WTC11 (cell line): ENCODE data around the gene RPS6KL1. TPM values are rescaled to one million over a fixed set of nuclear protein-coding genes. Genes with fewer than 3 reads are reported as not detected.

Experiments
- ATAC-seq: fragments of 200-7000 bp; cut with Tn5 transposase; 2 replicates; pipeline ENCODE4 v1.10.0; 2021; ENCODE audit warnings: mild to moderate bottlenecking, moderate library complexity
- CTCF ChIA-PET: fragments of 300-600 bp; sonication (Branson Sonifier 250); formaldehyde crosslinking; loops from one replicate; lab custom pipeline; 2021; ENCODE audit warnings: antibody characterized with exemption; lab: Charles Lee
- POLR2A ChIA-PET: fragments of 350-600 bp; sonication (Branson Sonifier 250); formaldehyde crosslinking; loops from one replicate; lab custom pipeline; 2021; ENCODE audit warnings: antibody characterized with exemption; lab: Charles Lee
- DNase-seq: peaks from one replicate; pipeline ENCODE4 v3.0.0; 2021; ENCODE audit warnings: low spot score
- H3K27ac Mint-ChIP-seq: 2 replicates; pipeline ENCODE4 v1.8.0; 2021; ENCODE audit warnings: mixed read lengths
- H3K27me3 Mint-ChIP-seq: 2 replicates; pipeline ENCODE4 v1.8.0; 2021; ENCODE audit warnings: low read depth, mild to moderate bottlenecking, moderate library complexity, mixed read lengths
- H3K36me3 Mint-ChIP-seq: 2 replicates; pipeline ENCODE4 v1.8.0; 2021; ENCODE audit warnings: mixed read lengths
- H3K4me1 Mint-ChIP-seq: 2 replicates; pipeline ENCODE4 v1.8.0; 2022; ENCODE audit warnings: mixed read lengths
- H3K4me3 Mint-ChIP-seq: 2 replicates; pipeline ENCODE4 v1.8.0; 2021; ENCODE audit warnings: mild to moderate bottlenecking, moderate library complexity, mixed read lengths
- H3K9me3 Mint-ChIP-seq: 2 replicates; pipeline ENCODE4 v1.8.0; 2021; ENCODE audit warnings: mixed read lengths
- FOXJ3 ChIP-seq: sonication (generic); formaldehyde crosslinking; IDR thresholded peaks from 2 replicates; pipeline ENCODE4 v1.9.0; 2021; ENCODE audit warnings: missing genetic modification reagents, mild to moderate bottlenecking, borderline replicate concordance
- FOXP1 ChIP-seq: sonication (generic); formaldehyde crosslinking; IDR thresholded peaks from 2 replicates; pipeline ENCODE4 v1.8.0; 2022; ENCODE audit warnings: missing genetic modification reagents, mild to moderate bottlenecking, moderate library complexity, borderline replicate concordance
- FOXP4 ChIP-seq: sonication (generic); formaldehyde crosslinking; IDR thresholded peaks from 2 replicates; pipeline ENCODE4 v1.8.0; 2022; ENCODE audit warnings: mild to moderate bottlenecking, missing genetic modification reagents
- GABPB1 ChIP-seq: sonication (generic); formaldehyde crosslinking; IDR thresholded peaks from 2 replicates; pipeline ENCODE4 v1.8.1; 2023; ENCODE audit warnings: mild to moderate bottlenecking, missing genetic modification reagents
- MXD4 ChIP-seq: fragments of 250-450 bp; sonication (Bioruptor Pico); IDR thresholded peaks from 2 replicates; pipeline ENCODE4 v1.8.0; 2021; ENCODE audit warnings: mild to moderate bottlenecking, moderate library complexity, borderline replicate concordance
- MYBL2 ChIP-seq: sonication (generic); formaldehyde crosslinking; IDR thresholded peaks from 2 replicates; pipeline ENCODE4 v1.8.1; 2023; ENCODE audit warnings: mild to moderate bottlenecking, moderate library complexity, missing genetic modification reagents
- OVOL2 ChIP-seq: fragments of 250-450 bp; sonication (Bioruptor Pico); IDR thresholded peaks from 2 replicates; pipeline ENCODE4 v1.9.0; 2021; ENCODE audit warnings: mild to moderate bottlenecking, borderline replicate concordance
- PREB ChIP-seq: sonication (generic); formaldehyde crosslinking; IDR thresholded peaks from 2 replicates; pipeline ENCODE4 v1.8.1; 2022; ENCODE audit warnings: mild to moderate bottlenecking, missing genetic modification reagents, moderate library complexity, borderline replicate concordance
- RORB ChIP-seq: fragments of 250-450 bp; sonication (Bioruptor Pico); IDR thresholded peaks from 2 replicates; pipeline ENCODE4 v1.9.0; 2021; ENCODE audit warnings: mild to moderate bottlenecking
- SMAD4 ChIP-seq: sonication (generic); formaldehyde crosslinking; IDR thresholded peaks from 2 replicates; pipeline ENCODE4 v1.8.0; 2022; ENCODE audit warnings: mild to moderate bottlenecking, missing genetic modification reagents
- SP1 ChIP-seq: sonication (generic); formaldehyde crosslinking; conservative IDR thresholded peaks from 2 replicates; pipeline ENCODE4 v1.8.1; 2022; ENCODE audit warnings: missing genetic modification reagents
- ZBTB21 ChIP-seq: sonication (generic); formaldehyde crosslinking; IDR thresholded peaks from 2 replicates; pipeline ENCODE4 v1.8.1; 2023; ENCODE audit warnings: mild to moderate bottlenecking, missing genetic modification reagents, borderline replicate concordance
- ZNF232 ChIP-seq: sonication (generic); formaldehyde crosslinking; IDR thresholded peaks from 2 replicates; pipeline ENCODE4 v1.8.0; 2022; ENCODE audit warnings: mild to moderate bottlenecking, missing genetic modification reagents
- ZNF423 ChIP-seq: fragments of 250-450 bp; sonication (Bioruptor Pico); IDR thresholded peaks from 2 replicates; pipeline ENCODE4 v2.1.2; 2022; ENCODE audit warnings: mild to moderate bottlenecking, moderate library complexity
- total RNA-seq: library from RNA; stranded (reverse); gene quantifications from 3 replicates; pipeline ENCODE4 v1.2.3, GENCODE V29; 2021
- TF ChIP-seq, protein P1 (sequence below): sonication (generic); formaldehyde crosslinking; IDR thresholded peaks from 2 replicates; pipeline ENCODE4 v1.8.1; 2023; ENCODE audit warnings: mild to moderate bottlenecking, missing genetic modification reagents, moderate library complexity
- TF ChIP-seq, protein P2 (sequence below): sonication (generic); formaldehyde crosslinking; IDR thresholded peaks from 2 replicates; pipeline ENCODE4 v1.8.1; 2022; ENCODE audit warnings: low read depth, mild to moderate bottlenecking, moderate library complexity, missing genetic modification reagents, borderline replicate concordance

The RPS6KL1 gene
- total RNA-seq, 1 experiment from 2014 or later: 10.6 TPM

- TF ChIP-seq ZNF232: no peak
- TF ChIP-seq, all 79 proteins: peak for 0
- H3K27ac Mint-ChIP-seq: peak overlapping the region; percentile 80
- ATAC-seq (peak; percentile 12; the same call in 1 of the 2 replicates), DNase-seq (no peak)
- no peak overlapping the region for H3K4me3 Mint-ChIP-seq
- CTCF ChIA-PET: interaction anchor here (1.5 kb wide), 1 partner anchor 42 kb away, joined by 12 read pairs; no protein-coding TSS in a partner anchor
- POLR2A ChIA-PET: no interaction called here
- no peaks in the 10 kb centered on the region for H3K27me3 Mint-ChIP-seq
- peaks cover 55% of the 10 kb centered on the region for H3K36me3 Mint-ChIP-seq
- H3K9me3 Mint-ChIP-seq: no peaks in the 10 kb centered on the region
- peaks cover 13% of the 10 kb centered on the region for H3K4me1 Mint-ChIP-seq
Measured at GRCh38 chr14:74902941-74903705, 19.9 kb downstream of the RPS6KL1 start.

DNA sequence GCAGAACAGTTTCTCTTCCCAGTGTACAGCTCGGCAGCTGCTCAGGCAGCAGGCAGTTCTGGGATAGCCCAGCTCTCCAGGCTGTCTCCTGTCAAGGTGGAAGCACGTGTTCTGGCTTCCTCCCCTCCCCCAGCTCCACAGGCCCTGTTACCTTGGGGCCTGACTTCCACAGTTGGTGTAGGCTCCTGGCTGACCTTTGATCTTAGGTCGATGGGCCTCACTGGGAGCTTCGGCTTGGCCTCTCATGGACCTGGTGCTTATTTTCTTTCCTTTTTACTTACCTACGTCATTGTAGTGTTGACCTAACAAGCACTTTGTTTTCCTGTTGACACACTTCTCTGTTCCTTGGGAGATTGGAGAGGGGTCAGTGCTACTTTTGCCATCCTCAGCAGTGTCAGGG is 24.4 kb downstream of the RPS6KL1 start:
- no peaks in the 10 kb centered on the region for H3K27me3 Mint-ChIP-seq
- no peaks in the 10 kb centered on the region for H3K9me3 Mint-ChIP-seq
- H3K27ac Mint-ChIP-seq: no peak overlapping the region
- ChIA-PET CTCF (no interaction called here), POLR2A (no interaction called here)
- peaks cover 9% of the 10 kb centered on the region for H3K4me1 Mint-ChIP-seq
- H3K36me3 Mint-ChIP-seq: peaks cover 91% of the 10 kb centered on the region
- DNase-seq (no peak), ATAC-seq (no peak)
- TF ChIP-seq, protein P1, sequence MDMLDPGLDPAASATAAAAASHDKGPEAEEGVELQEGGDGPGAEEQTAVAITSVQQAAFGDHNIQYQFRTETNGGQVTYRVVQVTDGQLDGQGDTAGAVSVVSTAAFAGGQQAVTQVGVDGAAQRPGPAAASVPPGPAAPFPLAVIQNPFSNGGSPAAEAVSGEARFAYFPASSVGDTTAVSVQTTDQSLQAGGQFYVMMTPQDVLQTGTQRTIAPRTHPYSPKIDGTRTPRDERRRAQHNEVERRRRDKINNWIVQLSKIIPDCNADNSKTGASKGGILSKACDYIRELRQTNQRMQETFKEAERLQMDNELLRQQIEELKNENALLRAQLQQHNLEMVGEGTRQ (CRISPR knock-in tag): no peak
- no peak for TF ChIP-seq MYBL2 (CRISPR knock-in tag)
- no peak for TF ChIP-seq SP1 (CRISPR knock-in tag)
- no peak for TF ChIP-seq ZNF423 (CRISPR knock-in tag)
- no peak for TF ChIP-seq OVOL2 (CRISPR knock-in tag)
- TF ChIP-seq GABPB1 (CRISPR knock-in tag): peak; percentile 22; the same call in 1 of the 2 replicates
- no peak for TF ChIP-seq ZBTB21 (CRISPR knock-in tag)
- no peak for TF ChIP-seq FOXP4 (CRISPR knock-in tag)
- H3K4me3 Mint-ChIP-seq: no peak overlapping the region

DNA sequence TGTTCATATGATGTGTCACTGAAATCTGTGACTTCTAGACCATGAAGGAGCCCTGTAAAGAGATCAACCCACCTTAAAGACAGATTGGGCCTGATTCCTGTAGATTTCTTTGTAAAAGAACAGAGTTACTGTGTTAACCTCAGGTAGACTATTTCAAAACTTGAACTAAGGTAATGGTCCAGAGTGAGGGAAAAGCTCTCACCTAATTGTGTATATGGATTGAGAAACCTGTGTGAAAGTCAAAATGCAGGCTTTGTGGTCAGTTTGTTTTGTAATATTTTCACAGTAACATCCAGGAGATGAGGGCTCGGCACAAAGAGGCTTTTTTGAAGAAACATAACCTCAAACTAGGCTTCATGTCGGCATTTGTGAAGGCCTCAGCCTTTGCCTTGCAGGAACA is 25.0 kb downstream of the RPS6KL1 start:
- POLR2A ChIA-PET: interaction anchor here (0.7 kb wide), 1 partner anchor 9 kb away, joined by 4 read pairs; no protein-coding TSS in a partner anchor
- Mint-ChIP-seq H3K9me3 (no peaks in the 10 kb centered on the region), H3K27me3 (no peaks in the 10 kb centered on the region), H3K4me3 (no peak overlapping the region), H3K36me3 (peaks cover 94% of the 10 kb centered on the region), H3K27ac (no peak overlapping the region), H3K4me1 (peaks cover 6% of the 10 kb centered on the region)
- DNase-seq (no peak), ATAC-seq (no peak)
- CTCF ChIA-PET: interaction anchor here (0.7 to 1.8 kb wide), 3 partner anchors 8 to 602 kb away, joined by 3 to 9 read pairs (median 7); no protein-coding TSS in a partner anchor
- TF ChIP-seq SMAD4 (CRISPR knock-in tag) (no peak), FOXJ3 (no peak), PREB (CRISPR knock-in tag) (no peak), FOXP1 (CRISPR knock-in tag) (no peak), RORB (CRISPR knock-in tag) (no peak), MXD4 (CRISPR knock-in tag) (no peak)
- TF ChIP-seq, protein P2, sequence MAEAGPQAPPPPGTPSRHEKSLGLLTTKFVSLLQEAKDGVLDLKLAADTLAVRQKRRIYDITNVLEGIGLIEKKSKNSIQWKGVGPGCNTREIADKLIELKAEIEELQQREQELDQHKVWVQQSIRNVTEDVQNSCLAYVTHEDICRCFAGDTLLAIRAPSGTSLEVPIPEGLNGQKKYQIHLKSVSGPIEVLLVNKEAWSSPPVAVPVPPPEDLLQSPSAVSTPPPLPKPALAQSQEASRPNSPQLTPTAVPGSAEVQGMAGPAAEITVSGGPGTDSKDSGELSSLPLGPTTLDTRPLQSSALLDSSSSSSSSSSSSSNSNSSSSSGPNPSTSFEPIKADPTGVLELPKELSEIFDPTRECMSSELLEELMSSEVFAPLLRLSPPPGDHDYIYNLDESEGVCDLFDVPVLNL (CRISPR knock-in tag): no peak
